H1 (cell line): ENCODE data around the gene MGAT5. TPM values are rescaled to one million over a fixed set of nuclear protein-coding genes. Genes with fewer than 3 reads are reported as not detected.

Experiments
- JUN ChIP-seq: IDR thresholded peaks from 2 replicates; pipeline ENCODE4 v1.6.1; 2011; ENCODE audit warnings: low read depth, mild to moderate bottlenecking, improper control_type of control experiment, low read length
- MAFK ChIP-seq: IDR thresholded peaks from 2 replicates; pipeline ENCODE4 v1.6.1; 2012; ENCODE audit warnings: low read depth, mild to moderate bottlenecking, improper control_type of control experiment, low read length
- NANOG ChIP-seq: IDR thresholded peaks from 2 replicates; pipeline ENCODE4 v1.6.1; 2011; ENCODE audit warnings: low read length, low read depth, mild to moderate bottlenecking, inconsistent platforms; ENCODE audit not compliant: insufficient read depth, poor library complexity, severe bottlenecking
- YY1 ChIP-seq: IDR thresholded peaks from 2 replicates; pipeline ENCODE4 v1.6.1; 2011; ENCODE audit warnings: low read depth, mild to moderate bottlenecking, low read length
- polyA plus RNA-seq, 7 experiments: library from polyadenylated mRNA; depleted of rRNA in 3 of 7; stranded (reverse) in 5 of 7; unstranded in 2 of 7; fragments of >200 nt in 5 of 7; fragments of 200-250 nt in 2 of 7; gene quantifications; 1 replicate in 5 of 7; 2 replicates in 1 of 7; 4 replicates in 1 of 7; pipeline versions ENCODE4 v1.2.1 to v1.2.3, GENCODE V29; 2011 to 2013; ENCODE audit warnings: missing spikeins in 2 of 7, mixed read lengths in 2 of 7
- total RNA-seq: library from RNA; stranded (reverse); fragmentation: NEBNext Ultra II Directional; extraction: Animal tissue kit (Norgen Biotek cat#: 25700); gene quantifications from 2 replicates; pipeline ENCODE4 v1.2.1, GENCODE V29; 2021

MGAT5 gene
- total and polyA plus RNA-seq, 2 of the 8 experiments (the other 6 are each of a cell fraction or from before 2014, with no cell fraction given): 11.2 to 49.2 TPM

GRCh38 chr2:134389381-134389780, 135.5 kb downstream of the MGAT5 start (continued):
- TF ChIP-seq YY1 (no peak), MAFK (no peak), JUN (no peak), NANOG (no peak)
